HEK293T (cell line): ENCODE data around the gene SCNN1B.

Source experiments
- ARNT ChIP-seq: fragments of 450-650 bp; IDR thresholded peaks from 2 replicates; pipeline ENCODE4 v1.6.1; 2017; ENCODE audit warnings: mild to moderate bottlenecking
- FOXA1 ChIP-seq: fragments of 450-650 bp; IDR thresholded peaks from 2 replicates; pipeline ENCODE4 v1.6.1; 2016; ENCODE audit warnings: mild to moderate bottlenecking
- FOXM1 ChIP-seq: fragments of 450-650 bp; IDR thresholded peaks from 2 replicates; pipeline ENCODE4 v1.6.1; 2017; ENCODE audit warnings: mild to moderate bottlenecking, borderline replicate concordance
- HDGF ChIP-seq: fragments of 450-650 bp; IDR thresholded peaks from 2 replicates; pipeline ENCODE4 v1.6.1; 2017; ENCODE audit warnings: antibody characterized with exemption, borderline replicate concordance
- L3MBTL2 ChIP-seq: fragments of 450-650 bp; conservative IDR thresholded peaks from 2 replicates; pipeline ENCODE4 v1.6.1; 2016; ENCODE audit warnings: mild to moderate bottlenecking
- LEF1 ChIP-seq: fragments of 450-650 bp; IDR thresholded peaks from 2 replicates; pipeline ENCODE4 v1.6.1; 2017; ENCODE audit warnings: mild to moderate bottlenecking, borderline replicate concordance
- SP1 ChIP-seq: fragments of 450-650 bp; IDR thresholded peaks from 2 replicates; pipeline ENCODE4 v1.6.1; 2017
- TARDBP ChIP-seq: fragments of 450-650 bp; IDR thresholded peaks from 2 replicates; pipeline ENCODE4 v1.6.1; 2016
- ZNF384 ChIP-seq: fragments of 450-650 bp; IDR thresholded peaks from 2 replicates; pipeline ENCODE4 v1.6.1; 2016

DNA sequence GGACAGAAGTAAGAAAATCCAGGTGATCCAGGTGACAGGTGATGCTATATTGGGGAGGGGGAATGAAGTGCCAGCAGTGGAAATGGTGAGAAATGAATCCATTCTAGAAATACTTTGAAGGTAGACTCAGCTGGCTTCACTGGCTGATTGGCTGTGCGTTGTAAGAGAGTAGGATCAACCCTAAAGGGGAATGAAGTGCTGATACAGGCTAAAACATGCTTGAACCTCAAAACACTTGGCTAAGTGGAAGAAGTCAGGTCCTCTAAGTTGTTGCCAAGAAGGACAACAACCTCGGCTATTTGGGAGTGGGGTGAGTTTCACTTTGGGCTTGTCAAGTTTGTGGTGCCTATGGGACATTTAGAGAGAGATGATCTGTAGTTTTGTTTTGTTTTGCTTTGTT, 24.1 kb upstream of the SCNN1B start:
- TF ChIP-seq HDGF (no peak), ARNT (no peak), FOXA1 (no peak), L3MBTL2 (no peak), SP1 (no peak), TARDBP (no peak), LEF1 (no peak), ZNF384 (no peak), FOXM1 (no peak)
